Measurements from ENCODE around the gene TRIM65.

Gene TRIM65

GRCh38 chr17:75845933-75846691 lies 50.6 kb downstream of the TRIM65 start:
- peaks cover 82% of the 10 kb centered on the region for H3K36me3 ChIP-seq

GRCh38 chr17:75845058-75845711 lies 51.6 kb downstream of the TRIM65 start:
- TF ChIP-seq CTCF (IDR thresholded peaks at IDR 0.05) = peak; percentile 92
- H3K4me3 ChIP-seq (ENCODE audit: low read depth in 1 of 2, low read length in 1 of 2) = peak overlapping the region; percentile 78 to 98
- H3K27ac ChIP-seq = peak overlapping the region; percentile 98
- H3K27me3 ChIP-seq = no peaks in the 10 kb centered on the region
- H3K36me3 ChIP-seq = peaks cover 82% of the 10 kb centered on the region
- peaks cover 14% of the 10 kb centered on the region for H3K9me3 ChIP-seq
- peaks cover 44 to 56% of the 10 kb centered on the region in 2 experiments for H3K4me1 ChIP-seq (ENCODE audit: control insufficient read depth in 1 of 2, insufficient read depth in 1 of 2, low read depth in 1 of 2, low read length in 1 of 2)

More at GRCh38 chr17:75845933-75846691, 50.6 kb downstream of the TRIM65 start:
- H3K27me3 ChIP-seq = no peaks in the 10 kb centered on the region
- peak overlapping the region; percentile 98 for H3K27ac ChIP-seq
- peaks cover 44 to 56% of the 10 kb centered on the region in 2 experiments for H3K4me1 ChIP-seq (ENCODE audit: control insufficient read depth in 1 of 2, insufficient read depth in 1 of 2, low read depth in 1 of 2, low read length in 1 of 2)
- H3K9me3 ChIP-seq = peaks cover 14% of the 10 kb centered on the region
- H3K4me3 ChIP-seq (ENCODE audit: low read depth in 1 of 2, low read length in 1 of 2) = peak overlapping the region; percentile 78 to 98
- no peak for TF ChIP-seq CTCF (IDR thresholded peaks at IDR 0.05)

GRCh38 chr17:75844530-75845057 lies 52.2 kb downstream of the TRIM65 start:
- peaks cover 82% of the 10 kb centered on the region for H3K36me3 ChIP-seq
- H3K4me3 ChIP-seq (ENCODE audit: low read depth in 1 of 2, low read length in 1 of 2) = peak overlapping the region; percentile 78 to 98
- peaks cover 44 to 56% of the 10 kb centered on the region in 2 experiments for H3K4me1 ChIP-seq (ENCODE audit: control insufficient read depth in 1 of 2, insufficient read depth in 1 of 2, low read depth in 1 of 2, low read length in 1 of 2)
- TF ChIP-seq CTCF (IDR thresholded peaks at IDR 0.05) = no peak
- peak overlapping the region; percentile 98 for H3K27ac ChIP-seq
- H3K27me3 ChIP-seq = no peaks in the 10 kb centered on the region
- H3K9me3 ChIP-seq = peaks cover 14% of the 10 kb centered on the region

- H3K27ac ChIP-seq = peak within 1 kb of the TSS; percentile 98
Observed at GRCh38 chr17:75843577-75844529, 52.9 kb downstream of the TRIM65 start, which contains the start of gene UNC13D. UNC13D (minus strand) TSS chr17:75844404; CDS start chr17:75844337, 67 bp downstream.

More at GRCh38 chr17:75843577-75844529, 52.9 kb downstream of the TRIM65 start, which contains the start of gene UNC13D:
- peaks cover 14% of the 10 kb centered on the region for H3K9me3 ChIP-seq
- TF ChIP-seq CTCF (IDR thresholded peaks at IDR 0.05) = peak; percentile 18
- H3K36me3 ChIP-seq = peaks cover 82% of the 10 kb centered on the region
- peaks cover 42 to 51% of the 10 kb centered on the region in 2 experiments for H3K4me1 ChIP-seq (ENCODE audit: control insufficient read depth in 1 of 2, insufficient read depth in 1 of 2, low read depth in 1 of 2, low read length in 1 of 2)
- H3K27me3 ChIP-seq = no peaks in the 10 kb centered on the region
- H3K4me3 ChIP-seq (ENCODE audit: low read depth in 1 of 2, low read length in 1 of 2) = peak within 1 kb of the TSS; percentile 78 to 98

Data from neutrophil (primary cell).